HepG2 (cell line): ENCODE results near the gene STKLD1. TPM values are rescaled to one million over a fixed set of nuclear protein-coding genes. Genes with fewer than 3 reads are reported as not detected.
"Not testable (repeated sequence)": the region's sequence is repeated elsewhere in the genome, so short reads cannot be mapped to it uniquely, and the experiment has no call there.

Experiments used
- ATAC-seq: fragments of 200-7000 bp; cut with Tn5 transposase; 3 replicates; pipeline ENCODE4 v1.9.1; 2020; ENCODE audit warnings: mild to moderate bottlenecking, moderate library complexity
- BruUV-seq: library from RNA; stranded (reverse); fragments of 400-500 nt; replicated peaks from 2 replicates; lab custom pipeline; 2021; lab: Mats Ljungman, UMichigan
- CTCF ChIA-PET: fragments of 300-600 bp; formaldehyde crosslinking; extraction: SDS; loops from one replicate; lab custom pipeline; 2021; ENCODE audit warnings: low total read pairs, inconsistent platforms, low intra/inter-chr PET ratio; lab: Yijun Ruan, JAX
- POLR2A ChIA-PET: fragments of 350-600 bp; sonication (Branson Sonifier 250); formaldehyde crosslinking; loops from one replicate; lab custom pipeline; 2020; ENCODE audit warnings: antibody characterized with exemption, inconsistent platforms; lab: Yijun Ruan, JAX
- DNase-seq: peaks from one replicate; pipeline ENCODE4 v3.0.0-alpha.2; 2015; ENCODE audit warnings: low spot score
- FAIRE-seq: peaks from 3 replicates; lab custom pipeline; 2011; peaks lifted over from hg19 to GRCh38; lab: Jason Lieb, UNC
- H2AFZ ChIP-seq: one replicate; pipeline ENCODE4 v1.6.1; 2011; ENCODE audit warnings: low read length, inconsistent platforms
- H3K27ac ChIP-seq: fragments of 300-600 bp; 3 replicates; pipeline ENCODE4 v1.8.0; 2011; ENCODE audit warnings: mixed run types, mild to moderate bottlenecking, mixed read lengths, low read length, inconsistent platforms; ENCODE audit not compliant: insufficient read depth; ENCODE audit errors: extremely low read length
- H3K27me3 ChIP-seq, 2 experiments: fragments of 200-600 bp in 1 of 2; 2 replicates in 1 of 2; 3 replicates in 1 of 2; pipeline versions ENCODE4 v1.6.0 to v1.8.0; 2011; ENCODE audit warnings: low read length in 2 of 2, mild to moderate bottlenecking in 2 of 2, moderate library complexity in 2 of 2, inconsistent platforms in 1 of 2; ENCODE audit not compliant: insufficient read depth in 2 of 2, control insufficient read depth in 1 of 2
- H3K36me3 ChIP-seq, 2 experiments: fragments of 200-600 bp in 1 of 2; replicated peaks in 1 of 2; 2 replicates in 1 of 2; 3 replicates in 1 of 2; pipeline versions ENCODE4 v1.5.1 to v1.8.0; 2011; ENCODE audit warnings: low read length in 2 of 2, inconsistent platforms in 1 of 2; ENCODE audit not compliant: insufficient read depth in 2 of 2, control insufficient read depth in 1 of 2
- H3K4me1 ChIP-seq: 2 replicates; pipeline ENCODE4 v1.5.1; 2012; ENCODE audit warnings: low read length, inconsistent platforms; ENCODE audit not compliant: insufficient read depth
- H3K4me2 ChIP-seq: 2 replicates; pipeline ENCODE4 v1.6.0; 2011; ENCODE audit warnings: low read depth, low read length, inconsistent platforms
- H3K4me3 ChIP-seq, 3 experiments: fragments of 200-600 bp in 1 of 3; sonication (generic), shearing (Covaris generic) in 1 of 3; replicated peaks in 1 of 3; 2 replicates each; pipeline ENCODE4 v1.5.1; 2011 to 2016; ENCODE audit warnings: low read length in 3 of 3, inconsistent platforms in 2 of 3, low read depth in 2 of 3, mild to moderate bottlenecking in 2 of 3, control low read depth in 1 of 3, mixed read lengths in 1 of 3; ENCODE audit not compliant: insufficient read depth in 1 of 3
- H3K79me2 ChIP-seq: one replicate; pipeline ENCODE4 v1.6.1; 2011; ENCODE audit warnings: low read length, inconsistent platforms; ENCODE audit not compliant: insufficient read depth
- H3K9ac ChIP-seq: 2 replicates; pipeline ENCODE4 v1.6.0; 2011; ENCODE audit warnings: mild to moderate bottlenecking, low read depth, low read length, inconsistent platforms; ENCODE audit not compliant: insufficient read depth
- H3K9me3 ChIP-seq: 2 replicates; pipeline ENCODE4 v1.5.1; 2012; ENCODE audit warnings: mild to moderate bottlenecking, low read length
- H4K20me1 ChIP-seq: 2 replicates; pipeline ENCODE4 v1.6.0; 2011; ENCODE audit warnings: inconsistent platforms, mild to moderate bottlenecking, low read length, moderate library complexity; ENCODE audit not compliant: insufficient read depth
- ZBTB33 ChIP-seq: sonication (generic); formaldehyde crosslinking; IDR thresholded peaks from 2 replicates; pipeline ENCODE4 v1.4.0; 2020; ENCODE audit warnings: missing genetic modification reagents
- ZBTB38 ChIP-seq: sonication (generic); formaldehyde crosslinking; IDR thresholded peaks from 2 replicates; pipeline ENCODE4 v1.5.1; 2020; ENCODE audit warnings: mild to moderate bottlenecking, missing genetic modification reagents
- ZNF460 ChIP-seq: sonication (generic); formaldehyde crosslinking; IDR thresholded peaks from 2 replicates; pipeline ENCODE4 v1.5.1; 2020; ENCODE audit warnings: missing genetic modification reagents, mild to moderate bottlenecking, borderline replicate concordance
- ZNF770 ChIP-seq: sonication (generic); formaldehyde crosslinking; IDR thresholded peaks from 2 replicates; pipeline ENCODE4 v1.5.0; 2020; ENCODE audit warnings: mild to moderate bottlenecking, missing genetic modification reagents
- WGBS: methylation state at CpG from one replicate; pipeline ENCODE4 v1.1.6; 2017; ENCODE audit warnings: low lambda C conversion rate; 5-methylcytosine and 5-hydroxymethylcytosine counted together
- in situ Hi-C: cut with HindIII; loops from 2 replicates; pipeline ENCODE4 v1.10.0; 2017; ENCODE audit warnings: low pct_unique_long_range_greater_than_20kb; ENCODE audit not compliant: extremely low pct_ligation_motif_present
- intact Hi-C: fragments of 100-400 bp; cut with micrococcal nuclease; formaldehyde crosslinking; loops from one replicate; pipeline ENCODE4 v1.10.0; 2022; ENCODE audit not compliant: unreplicated experiment
- polyA plus RNA-seq, 8 experiments: library from polyadenylated mRNA; depleted of rRNA in 3 of 8; stranded (reverse) in 7 of 8; unstranded in 1 of 8; fragments of >200 nt; fragmentation: Illumina TruSeq in 4 of 8; extraction: Trizol in 4 of 8; gene quantifications; 2 replicates each; pipeline versions ENCODE4 v1.2.1 to v1.2.3, GENCODE V29; 2011 to 2016; ENCODE audit warnings: low read depth in 4 of 8, missing spikeins in 1 of 8, mixed read lengths in 1 of 8; ENCODE audit not compliant: insufficient read depth in 1 of 8
- total RNA-seq, 5 experiments: library from RNA; depleted of rRNA; stranded (reverse); fragments of >200 nt; fragmentation: Illumina TruSeq; extraction: Trizol; gene quantifications; 2 replicates each; pipeline ENCODE4 v1.2.3, GENCODE V29; 2016; ENCODE audit warnings: low read depth in 1 of 5

STKLD1 gene
- total and polyA plus RNA-seq, 2 of the 13 experiments (the other 11 are each of a cell fraction or from before 2014, with no cell fraction given): 1.5 to 2.2 TPM

- H3K27ac ChIP-seq, FAIRE-seq, DNase-seq, BruUV-seq, CTCF ChIA-PET, H3K27me3 ChIP-seq, in situ Hi-C loops, ATAC-seq, H2AFZ ChIP-seq, H3K9me3 ChIP-seq, intact Hi-C loops: not testable (repeated sequence)
- Histone ChIP-seq H3K79me2 (peaks cover 32% of the 10 kb centered on the region), H3K4me1 (peaks cover 57% of the 10 kb centered on the region), H3K9ac (peak overlapping the region; percentile 99; the same call in 1 of the 2 replicates), H3K4me3 (peak overlapping the region in 2 of 3 experiments; percentile 75 to 86; a peak in 2 of 6 replicates), H3K36me3 (peaks cover 2 to 12% of the 10 kb centered on the region in 2 experiments; a peak in 3 of 5 replicates), H4K20me1 (peaks cover 28% of the 10 kb centered on the region), H3K4me2 (peak overlapping the region; percentile 87)
- 72% methylated on average over 14 of the region's 14 CpGs for WGBS
- POLR2A ChIA-PET: interaction anchor here (1.2 to 3.3 kb wide), 7 partner anchors 9 to 82 kb away, joined by 3 to 16 read pairs (median 6); partner anchors contain the start of genes CACFD1, MED22 and RPL7A
- TF ChIP-seq ZNF770 (CRISPR knock-in tag) (peak; percentile 23; the same call in 1 of the 2 replicates), ZBTB38 (CRISPR knock-in tag) (peak; percentile 96), ZBTB33 (0 out of 2 replicates have a peak, but pooled peaks have one; percentile 38), ZNF460 (CRISPR knock-in tag) (peak; percentile 86)
Observed at GRCh38 chr9:133377280-133377679, 1.1 kb downstream of the STKLD1 start.
